IMR-90 (cell line): Measurements from ENCODE around the gene PHF5A.
A peak's percentile ranks its signal among the peaks of the same experiment; 100 is the strongest.

Source experiments
- BHLHE40 ChIP-seq: fragments of 150-350 bp; IDR thresholded peaks from 2 replicates; pipeline ENCODE4 v1.6.1; 2016; ENCODE audit warnings: mild to moderate bottlenecking, low read depth, low read length
- CTCF ChIP-seq: conservative IDR thresholded peaks from 2 replicates; pipeline ENCODE4 v1.5.1; 2012; ENCODE audit warnings: mild to moderate bottlenecking, low read depth, low read length, improper control_type of control experiment
- MAZ ChIP-seq: IDR thresholded peaks from 2 replicates; pipeline ENCODE4 v1.6.1; 2012; ENCODE audit warnings: low read depth, mild to moderate bottlenecking, low read length, improper control_type of control experiment, moderate library complexity, borderline replicate concordance
- MXI1 ChIP-seq: IDR thresholded peaks from 2 replicates; pipeline ENCODE4 v1.6.1; 2012; ENCODE audit warnings: low read depth, mild to moderate bottlenecking, low read length, moderate library complexity, borderline replicate concordance
- POLR2A ChIP-seq: IDR thresholded peaks from 2 replicates; pipeline ENCODE4 v1.6.1; 2012; ENCODE audit warnings: mild to moderate bottlenecking, low read depth, low read length
- RAD21 ChIP-seq: IDR thresholded peaks from 2 replicates; pipeline ENCODE4 v1.6.1; 2012; ENCODE audit warnings: low read length, improper control_type of control experiment
- RCOR1 ChIP-seq: IDR thresholded peaks from 2 replicates; pipeline ENCODE4 v1.6.1; 2012; ENCODE audit warnings: mild to moderate bottlenecking, low read length, improper control_type of control experiment; ENCODE audit not compliant: insufficient replicate concordance
- TF ChIP-seq, protein P1 (sequence below): fragments of 150-350 bp; IDR thresholded peaks from 2 replicates; pipeline ENCODE4 v1.6.1; 2017; ENCODE audit warnings: mild to moderate bottlenecking, antibody characterized with exemption, low read length, low read depth
- TF ChIP-seq, protein P2 (sequence below): fragments of 150-350 bp; IDR thresholded peaks from 2 replicates; pipeline ENCODE4 v1.6.1; 2016; ENCODE audit warnings: low read depth, mild to moderate bottlenecking, low read length, moderate library complexity, borderline replicate concordance

- no peak for TF ChIP-seq MAZ
- 0 out of 2 replicates have a peak, but pooled peaks have one; percentile 16 for TF ChIP-seq CTCF
- no peak for TF ChIP-seq RCOR1
- no peak for TF ChIP-seq MXI1
- TF ChIP-seq POLR2A, result no peak
- peak; percentile 43 for TF ChIP-seq RAD21
- TF ChIP-seq, protein P1, sequence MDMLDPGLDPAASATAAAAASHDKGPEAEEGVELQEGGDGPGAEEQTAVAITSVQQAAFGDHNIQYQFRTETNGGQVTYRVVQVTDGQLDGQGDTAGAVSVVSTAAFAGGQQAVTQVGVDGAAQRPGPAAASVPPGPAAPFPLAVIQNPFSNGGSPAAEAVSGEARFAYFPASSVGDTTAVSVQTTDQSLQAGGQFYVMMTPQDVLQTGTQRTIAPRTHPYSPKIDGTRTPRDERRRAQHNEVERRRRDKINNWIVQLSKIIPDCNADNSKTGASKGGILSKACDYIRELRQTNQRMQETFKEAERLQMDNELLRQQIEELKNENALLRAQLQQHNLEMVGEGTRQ, result no peak
- no peak for TF ChIP-seq BHLHE40
- TF ChIP-seq, protein P2, sequence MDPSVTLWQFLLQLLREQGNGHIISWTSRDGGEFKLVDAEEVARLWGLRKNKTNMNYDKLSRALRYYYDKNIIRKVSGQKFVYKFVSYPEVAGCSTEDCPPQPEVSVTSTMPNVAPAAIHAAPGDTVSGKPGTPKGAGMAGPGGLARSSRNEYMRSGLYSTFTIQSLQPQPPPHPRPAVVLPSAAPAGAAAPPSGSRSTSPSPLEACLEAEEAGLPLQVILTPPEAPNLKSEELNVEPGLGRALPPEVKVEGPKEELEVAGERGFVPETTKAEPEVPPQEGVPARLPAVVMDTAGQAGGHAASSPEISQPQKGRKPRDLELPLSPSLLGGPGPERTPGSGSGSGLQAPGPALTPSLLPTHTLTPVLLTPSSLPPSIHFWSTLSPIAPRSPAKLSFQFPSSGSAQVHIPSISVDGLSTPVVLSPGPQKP, result no peak
These were observed 32.7 kb upstream of the PHF5A start for GRCh38 chr22:41501209-41501608.
